MCF 10A (cell line): ENCODE data around the gene HBG2. TPM values are rescaled to one million over a fixed set of nuclear protein-coding genes. Genes with fewer than 3 reads are reported as not detected.
"Not testable (repeated sequence)": the region's sequence is repeated elsewhere in the genome, so short reads cannot be mapped to it uniquely, and the experiment has no call there.

Experiments
- BruUV-seq: library from RNA; stranded (reverse); fragments of 400-500 nt; replicated peaks from 2 replicates; lab custom pipeline; 2021; lab: Mats Ljungman, UMichigan
- CTCF ChIA-PET: fragments of 300-600 bp; sonication (Branson Sonifier 250); formaldehyde crosslinking; extraction: SDS; loops from one replicate; lab custom pipeline; 2021; ENCODE audit warnings: antibody characterized with exemption, inconsistent platforms; lab: Yijun Ruan, JAX
- POLR2A ChIA-PET: fragments of 300-600, 350-650 bp; sonication (Branson Sonifier 250); formaldehyde crosslinking; extraction: SDS; loops from one replicate; lab custom pipeline; 2020; ENCODE audit warnings: antibody characterized with exemption, inconsistent platforms; lab: Yijun Ruan, JAX
- DNase-seq: peaks from one replicate; pipeline ENCODE4 v3.0.0-alpha.2; 2018; ENCODE audit not compliant: unreplicated experiment
- H3K27ac Mint-ChIP-seq: one replicate; pipeline ENCODE4 v1.8.0; 2022; ENCODE audit warnings: mild to moderate bottlenecking, low read depth, mixed read lengths; ENCODE audit not compliant: unreplicated experiment
- H3K27me3 Mint-ChIP-seq: one replicate; pipeline ENCODE4 v1.8.0; 2022; ENCODE audit warnings: mixed read lengths; ENCODE audit not compliant: insufficient read depth, unreplicated experiment
- H3K36me3 Mint-ChIP-seq: one replicate; pipeline ENCODE4 v1.8.0; 2022; ENCODE audit warnings: mild to moderate bottlenecking, moderate library complexity, mixed read lengths; ENCODE audit not compliant: insufficient read depth, unreplicated experiment
- H3K4me1 Mint-ChIP-seq: one replicate; pipeline ENCODE4 v1.8.0; 2022; ENCODE audit warnings: mixed read lengths; ENCODE audit not compliant: insufficient read depth, unreplicated experiment
- H3K4me3 Mint-ChIP-seq: one replicate; pipeline ENCODE4 v1.8.0; 2022; ENCODE audit warnings: mild to moderate bottlenecking, moderate library complexity, mixed read lengths; ENCODE audit not compliant: unreplicated experiment
- H3K9me3 Mint-ChIP-seq: one replicate; pipeline ENCODE4 v1.8.0; 2022; ENCODE audit warnings: mixed read lengths; ENCODE audit not compliant: unreplicated experiment
- intact Hi-C: fragments of 100-400 bp; cut with micrococcal nuclease; formaldehyde crosslinking; loops from 2 replicates; pipeline ENCODE4 v1.14.1; 2022
- total RNA-seq: library from RNA; stranded (reverse); gene quantifications from 2 replicates; pipeline ENCODE4 v1.2.3, GENCODE V29; 2022
- TF ChIP-seq, protein P1 (sequence below): fragments of 200-600 bp; IDR thresholded peaks from one replicate; pipeline ENCODE4 v1.8.0; 2022; ENCODE audit warnings: antibody characterized with exemption, mild to moderate bottlenecking; ENCODE audit not compliant: unreplicated experiment

The HBG2 gene
- total RNA-seq, 1 experiment from 2014 or later, result not detected

DNA sequence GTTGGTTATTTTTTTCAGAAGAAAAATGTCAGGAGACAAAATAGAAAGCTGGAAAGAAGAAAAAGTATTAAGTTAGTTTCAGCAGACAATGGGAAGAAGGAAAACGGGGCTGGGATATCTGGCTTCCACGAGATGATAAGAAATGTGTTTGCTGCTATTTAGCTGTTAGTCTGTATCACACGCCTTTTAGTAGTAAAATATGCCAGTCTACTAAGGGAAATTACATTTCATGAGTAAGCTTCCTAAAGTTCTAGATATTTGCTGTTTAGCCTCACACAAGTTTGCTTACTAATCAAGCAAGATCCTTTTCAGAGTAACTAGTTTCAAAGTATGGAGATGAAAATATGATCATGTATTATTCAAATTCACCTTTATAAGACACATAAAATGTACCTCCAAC is 45.7 kb upstream of the HBG2 start:
- no TSS peak for BruUV-seq
- POLR2A ChIA-PET, result no interaction called here
- no peaks in the 10 kb centered on the region for H3K9me3 Mint-ChIP-seq

DNA sequence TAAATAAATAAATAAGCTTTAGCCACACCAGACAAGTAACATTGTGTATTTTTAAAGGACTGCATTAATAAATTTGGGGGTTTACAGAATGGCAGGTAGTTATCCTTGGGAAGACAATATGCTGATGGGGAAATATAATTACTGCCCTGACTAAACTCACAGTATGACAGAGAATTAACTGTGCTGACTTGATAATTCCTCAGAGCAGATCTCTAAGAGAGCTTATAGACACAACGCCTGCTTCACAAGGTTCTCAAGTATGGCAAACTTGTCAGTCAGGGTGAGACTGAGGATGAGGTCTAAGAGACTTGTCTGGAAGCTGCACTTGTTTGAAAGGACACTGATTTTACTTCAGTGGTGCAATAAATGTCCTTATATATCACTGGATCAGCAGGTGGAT is 43.9 kb upstream of the HBG2 start:
- peaks cover 73% of the 10 kb centered on the region for H3K27me3 Mint-ChIP-seq

More for the DNA sequence above, 45.7 kb upstream of the HBG2 start:
- Mint-ChIP-seq H3K36me3 (no peaks in the 10 kb centered on the region), H3K4me3 (no peak overlapping the region), H3K27ac (no peak overlapping the region), H3K27me3 (peaks cover 80% of the 10 kb centered on the region), H3K4me1 (no peaks in the 10 kb centered on the region)
- TF ChIP-seq, protein P1, sequence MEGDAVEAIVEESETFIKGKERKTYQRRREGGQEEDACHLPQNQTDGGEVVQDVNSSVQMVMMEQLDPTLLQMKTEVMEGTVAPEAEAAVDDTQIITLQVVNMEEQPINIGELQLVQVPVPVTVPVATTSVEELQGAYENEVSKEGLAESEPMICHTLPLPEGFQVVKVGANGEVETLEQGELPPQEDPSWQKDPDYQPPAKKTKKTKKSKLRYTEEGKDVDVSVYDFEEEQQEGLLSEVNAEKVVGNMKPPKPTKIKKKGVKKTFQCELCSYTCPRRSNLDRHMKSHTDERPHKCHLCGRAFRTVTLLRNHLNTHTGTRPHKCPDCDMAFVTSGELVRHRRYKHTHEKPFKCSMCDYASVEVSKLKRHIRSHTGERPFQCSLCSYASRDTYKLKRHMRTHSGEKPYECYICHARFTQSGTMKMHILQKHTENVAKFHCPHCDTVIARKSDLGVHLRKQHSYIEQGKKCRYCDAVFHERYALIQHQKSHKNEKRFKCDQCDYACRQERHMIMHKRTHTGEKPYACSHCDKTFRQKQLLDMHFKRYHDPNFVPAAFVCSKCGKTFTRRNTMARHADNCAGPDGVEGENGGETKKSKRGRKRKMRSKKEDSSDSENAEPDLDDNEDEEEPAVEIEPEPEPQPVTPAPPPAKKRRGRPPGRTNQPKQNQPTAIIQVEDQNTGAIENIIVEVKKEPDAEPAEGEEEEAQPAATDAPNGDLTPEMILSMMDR, result no peak
- CTCF ChIA-PET, result interaction anchor here (0.5 to 1.2 kb wide), 4 partner anchors 8 to 674 kb away, joined by 3 read pairs; no protein-coding TSS in a partner anchor
- no peak for DNase-seq
- intact Hi-C loops, result no loop called here

DNA sequence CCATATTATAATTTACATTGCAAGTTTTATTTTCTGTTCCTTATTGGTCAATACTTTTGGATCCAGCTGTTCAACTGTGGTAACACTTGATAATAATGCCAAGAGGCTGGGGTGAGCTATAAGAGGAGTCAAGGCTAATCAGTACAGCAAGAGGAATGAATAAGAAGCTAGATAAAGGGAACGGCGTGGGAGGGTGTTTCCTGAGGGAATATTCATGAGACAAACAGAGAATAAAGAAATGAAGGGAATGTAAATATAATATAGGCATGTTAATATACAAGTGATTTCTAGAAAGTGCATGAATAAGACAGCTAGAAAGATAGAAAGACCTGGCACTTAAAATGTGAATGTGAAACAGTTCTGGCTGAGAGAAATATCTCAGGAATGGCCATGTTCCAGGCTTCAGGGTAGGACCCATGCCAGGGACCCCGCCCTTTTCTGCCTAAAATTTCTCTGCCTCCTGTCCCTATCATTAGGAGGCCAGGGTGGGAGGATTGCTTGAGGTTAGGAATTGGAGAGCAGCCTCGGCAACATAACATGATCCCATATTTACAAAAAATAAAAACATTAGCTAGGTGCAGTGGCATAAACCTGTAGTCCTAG is 43.2 kb upstream of the HBG2 start:
- TF ChIP-seq, protein P1, result no peak
- H3K36me3 Mint-ChIP-seq, result no peaks in the 10 kb centered on the region
- BruUV-seq, result no TSS peak
- intact Hi-C loops, result no loop called here
- H3K27ac Mint-ChIP-seq, result no peak overlapping the region
- H3K4me3 Mint-ChIP-seq, result no peak overlapping the region
- ChIA-PET CTCF (no interaction called here), POLR2A (interaction anchor here (0.6 kb wide), 1 partner anchor 55 kb away, joined by 3 read pairs; no protein-coding TSS in a partner anchor)
- no peaks in the 10 kb centered on the region for H3K4me1 Mint-ChIP-seq
- H3K27me3 Mint-ChIP-seq, result peaks cover 73% of the 10 kb centered on the region
- no peak for DNase-seq
- no peaks in the 10 kb centered on the region for H3K9me3 Mint-ChIP-seq

More for the DNA sequence above, 43.9 kb upstream of the HBG2 start:
- TF ChIP-seq, protein P1, result no peak
- intact Hi-C loops, result no loop called here
- ChIA-PET POLR2A (interaction anchor here (0.6 kb wide), 1 partner anchor 54 kb away, joined by 3 read pairs; no protein-coding TSS in a partner anchor), CTCF (interaction anchor here (0.5 to 0.6 kb wide), 3 partner anchors 10 to 870 kb away, joined by 3 to 4 read pairs (median 3); no protein-coding TSS in a partner anchor)
- H3K9me3 Mint-ChIP-seq, result no peaks in the 10 kb centered on the region
- H3K36me3 Mint-ChIP-seq, result no peaks in the 10 kb centered on the region
- no TSS peak for BruUV-seq
- no peak overlapping the region for H3K4me3 Mint-ChIP-seq
- no peak overlapping the region for H3K27ac Mint-ChIP-seq
- no peak for DNase-seq
- H3K4me1 Mint-ChIP-seq, result no peaks in the 10 kb centered on the region

DNA sequence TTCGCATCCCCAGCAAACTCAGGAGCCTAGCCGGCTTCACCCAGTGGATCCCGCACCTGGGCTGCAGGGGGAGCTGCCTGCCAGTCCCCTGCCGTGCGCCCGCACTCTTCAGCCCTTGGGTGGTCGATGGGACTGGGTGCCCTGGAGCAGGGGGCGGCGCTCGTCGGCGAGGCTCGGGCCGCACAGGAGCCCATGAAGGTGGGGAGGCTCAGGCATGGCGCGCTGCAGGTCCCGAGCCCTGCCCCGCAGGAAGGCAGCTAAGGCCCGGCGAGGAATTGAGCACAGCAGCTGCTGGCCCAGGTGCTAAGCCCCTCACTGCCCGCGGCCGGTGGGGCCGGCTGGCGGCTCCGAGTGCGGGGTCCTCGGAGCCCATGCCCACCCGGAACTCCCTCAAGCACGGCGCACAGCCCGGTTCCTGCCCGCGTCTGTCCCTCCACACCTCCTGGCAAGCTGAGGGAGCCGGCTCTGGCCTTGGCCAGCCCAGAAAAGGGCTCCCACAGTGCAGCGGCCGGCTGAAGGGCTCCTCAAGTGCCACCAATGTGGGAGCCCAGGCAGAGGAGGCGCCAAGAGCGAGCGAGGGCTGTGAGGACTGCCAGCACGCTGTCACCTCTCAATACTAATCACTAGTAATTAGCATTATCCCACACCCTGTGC is 39.9 kb upstream of the HBG2 start:
- H3K27ac Mint-ChIP-seq, H3K36me3 Mint-ChIP-seq, POLR2A ChIA-PET, H3K4me1 Mint-ChIP-seq, H3K4me3 Mint-ChIP-seq, H3K9me3 Mint-ChIP-seq, DNase-seq, BruUV-seq: not testable (repeated sequence)
- peaks cover 40% of the 10 kb centered on the region for H3K27me3 Mint-ChIP-seq
- intact Hi-C loops, result loop anchor here (5.0 kb wide), 1 partner anchor 667 kb away; no protein-coding TSS in a partner anchor
- CTCF ChIA-PET, result interaction anchor here (0.6 to 1.1 kb wide), 2 partner anchors 9 to 169 kb away, joined by 3 read pairs; no protein-coding TSS in a partner anchor
